HCT116 (cell line): Measurements from ENCODE around the gene EIF2D. TPM values are rescaled to one million over a fixed set of nuclear protein-coding genes. Genes with fewer than 3 reads are reported as not detected.

Experiments used
- ATAC-seq: fragments of 200-7000 bp; cut with Tn5 transposase; 2 replicates; pipeline ENCODE4 v1.9.1; 2020; ENCODE audit warnings: mild to moderate bottlenecking, moderate library complexity
- BruUV-seq: library from RNA; stranded (reverse); fragments of 400-500 nt; replicated peaks from 2 replicates; lab custom pipeline; 2021; lab: Mats Ljungman, UMichigan
- CTCF ChIA-PET: fragments of 300-600 bp; sonication (Branson Sonifier 250); formaldehyde crosslinking; loops from one replicate; lab custom pipeline; 2021; ENCODE audit warnings: antibody characterized with exemption; lab: Charles Lee
- POLR2A ChIA-PET: fragments of 300-600, 350-600 bp; sonication (Branson Sonifier 250); formaldehyde crosslinking; loops from one replicate; lab custom pipeline; 2021; ENCODE audit warnings: antibody characterized with exemption; lab: Charles Lee
- RAD21 ChIA-PET, 2 experiments: fragments of 300-600 bp; sonication (Branson Sonifier 250); formaldehyde crosslinking; loops; one replicate each; lab custom pipeline; 2023; ENCODE audit warnings: low total read pairs in 2 of 2; ENCODE audit not compliant: uncharacterized antibody in 2 of 2, unreplicated experiment in 2 of 2, low non-redundant PET in 1 of 2; lab: Charles Lee
- DNase-seq: peaks from one replicate; pipeline ENCODE4 v3.0.0-alpha.2; 2010; ENCODE audit warnings: low read depth, low spot score
- H2AFZ ChIP-seq: fragments of 200-600 bp; shearing (Covaris generic), sonication (generic); 2 replicates; pipeline ENCODE4 v1.6.1; 2017; ENCODE audit warnings: low read depth, mixed run types, mixed read lengths, antibody characterized with exemption, low read length; ENCODE audit not compliant: poor library complexity, severe bottlenecking
- H3K27ac ChIP-seq: 2 replicates; pipeline ENCODE4 v1.5.1; 2012; ENCODE audit warnings: low read depth, low read length
- H3K27me3 ChIP-seq: fragments of 200-600 bp; sonication (generic); 2 replicates; pipeline ENCODE4 v1.6.1; 2016; ENCODE audit warnings: mixed run types, low read length, mixed read lengths; ENCODE audit not compliant: insufficient read depth
- H3K36me3 ChIP-seq, 2 experiments: fragments of 200-500 bp in 1 of 2; fragments of 200-600 bp in 1 of 2; sonication (Bioruptor generic) in 1 of 2; sonication (generic) in 1 of 2; 2 replicates each; pipeline versions ENCODE4 v1.5.1 to v1.6.1; 2014 to 2016; ENCODE audit warnings: low read length in 2 of 2, inconsistent platforms in 1 of 2, mixed read lengths in 1 of 2, mixed run types in 1 of 2; ENCODE audit not compliant: insufficient read depth in 2 of 2, control insufficient read depth in 1 of 2
- H3K4me1 ChIP-seq, 2 experiments: fragments of 200-600 bp in 1 of 2; sonication (generic) in 1 of 2; 2 replicates each; pipeline versions ENCODE4 v1.5.1 to v1.6.1; 2012 to 2017; ENCODE audit warnings: low read length in 2 of 2, inconsistent platforms in 1 of 2, mild to moderate bottlenecking in 1 of 2, mixed read lengths in 1 of 2, mixed run types in 1 of 2, moderate library complexity in 1 of 2; ENCODE audit not compliant: insufficient read depth in 2 of 2, control insufficient read depth in 1 of 2
- H3K4me2 ChIP-seq: fragments of 200-600 bp; sonication (generic); 2 replicates; pipeline ENCODE4 v1.6.1; 2017; ENCODE audit warnings: mixed run types, low read length, mixed read lengths
- H3K4me3 ChIP-seq, 2 experiments: fragments of 200-600 bp in 1 of 2; sonication (generic) in 1 of 2; replicated peaks in 1 of 2; 2 replicates each; pipeline ENCODE4 v1.5.1; 2011 to 2016; ENCODE audit warnings: low read length in 2 of 2, control low read depth in 1 of 2, low read depth in 1 of 2, mild to moderate bottlenecking in 1 of 2, mixed read lengths in 1 of 2, mixed run types in 1 of 2
- H3K79me2 ChIP-seq: fragments of 200-600 bp; sonication (generic); 2 replicates; pipeline ENCODE4 v1.6.1; 2017; ENCODE audit warnings: mild to moderate bottlenecking, mixed run types, low read length, moderate library complexity, mixed read lengths; ENCODE audit not compliant: insufficient read depth
- H3K9ac ChIP-seq: fragments of 200-600 bp; sonication (generic); 2 replicates; pipeline ENCODE4 v1.6.1; 2016; ENCODE audit warnings: low read length, mixed read lengths
- H3K9me2 ChIP-seq: fragments of 200-600 bp; sonication (generic), shearing (Covaris generic); 2 replicates; pipeline ENCODE4 v1.6.1; 2017; ENCODE audit warnings: mixed run types, mild to moderate bottlenecking, moderate library complexity; ENCODE audit not compliant: insufficient read depth
- H3K9me3 ChIP-seq, 2 experiments: fragments of 200-500 bp in 1 of 2; fragments of 200-600 bp in 1 of 2; sonication (Bioruptor generic) in 1 of 2; sonication (generic) in 1 of 2; 2 replicates each; pipeline ENCODE4 v1.6.1; 2014 to 2017; ENCODE audit warnings: low read length in 2 of 2, mixed read lengths in 2 of 2, inconsistent platforms in 1 of 2, low read depth in 1 of 2, mild to moderate bottlenecking in 1 of 2, mixed run types in 1 of 2, moderate library complexity in 1 of 2; ENCODE audit not compliant: control insufficient read depth in 1 of 2, insufficient read depth in 1 of 2
- H4K20me1 ChIP-seq: fragments of 200-600 bp; sonication (generic), shearing (Covaris generic); 2 replicates; pipeline ENCODE4 v1.6.1; 2017; ENCODE audit warnings: mixed run types, mild to moderate bottlenecking, moderate library complexity; ENCODE audit not compliant: insufficient read depth
- CEBPB ChIP-seq: IDR thresholded peaks from 2 replicates; pipeline ENCODE4 v1.6.1; 2012; ENCODE audit warnings: low read depth
- CTCF ChIP-seq, 3 experiments: fragments of 200-600 bp in 1 of 3; sonication (generic) in 1 of 3; IDR thresholded peaks in 2 of 3; conservative IDR thresholded peaks in 1 of 3; 2 replicates each; pipeline ENCODE4 v1.5.1; 2012 to 2017; ENCODE audit warnings: low read depth in 2 of 3, low read length in 2 of 3, antibody characterized with exemption in 1 of 3, borderline replicate concordance in 1 of 3, control low read depth in 1 of 3, mild to moderate bottlenecking in 1 of 3, mixed read lengths in 1 of 3, mixed run types in 1 of 3, moderate library complexity in 1 of 3; ENCODE audit not compliant: insufficient read depth in 1 of 3
- EZH2 ChIP-seq: fragments of 200-600 bp; sonication (generic); IDR thresholded peaks from 2 replicates; pipeline ENCODE4 v1.6.1; 2017; ENCODE audit warnings: antibody characterized with exemption, mixed run types
- EZH2phosphoT487 ChIP-seq: fragments of 200-600 bp; IDR thresholded peaks from 2 replicates; pipeline ENCODE4 v1.6.1; 2018; ENCODE audit warnings: antibody characterized with exemption, borderline replicate concordance
- FOSL1 ChIP-seq: IDR thresholded peaks from 2 replicates; pipeline ENCODE4 v1.6.1; 2012; ENCODE audit warnings: low read depth
- JUND ChIP-seq: IDR thresholded peaks from 2 replicates; pipeline ENCODE4 v1.6.1; 2012
- MAX ChIP-seq: IDR thresholded peaks from 2 replicates; pipeline ENCODE4 v1.6.1; 2012
- POLR2A ChIP-seq: IDR thresholded peaks from 2 replicates; pipeline ENCODE4 v1.7.0; 2011; ENCODE audit warnings: borderline replicate concordance; ENCODE audit not compliant: insufficient read depth, insufficient read length; ENCODE audit errors: extremely low read depth
- POLR2AphosphoS5 ChIP-seq: IDR thresholded peaks from 2 replicates; pipeline ENCODE4 v1.6.1; 2011; ENCODE audit warnings: mild to moderate bottlenecking, low read depth, low read length, moderate library complexity
- RAD21 ChIP-seq: IDR thresholded peaks from 2 replicates; pipeline ENCODE4 v1.6.1; 2012; ENCODE audit warnings: low read depth, mild to moderate bottlenecking
- REST ChIP-seq: IDR thresholded peaks from 2 replicates; pipeline ENCODE4 v1.6.1; 2012; ENCODE audit warnings: low read depth
- SIN3A ChIP-seq: IDR thresholded peaks from 2 replicates; pipeline ENCODE4 v1.6.1; 2012; ENCODE audit warnings: low read depth
- SP1 ChIP-seq: IDR thresholded peaks from 2 replicates; pipeline ENCODE4 v1.6.1; 2012; ENCODE audit warnings: low read depth
- SRF ChIP-seq: IDR thresholded peaks from 2 replicates; pipeline ENCODE4 v1.6.1; 2012; ENCODE audit warnings: low read depth
- TCF7L2 ChIP-seq: IDR thresholded peaks from 2 replicates; pipeline ENCODE4 v1.7.0; 2011; ENCODE audit warnings: borderline replicate concordance, inconsistent platforms; ENCODE audit not compliant: insufficient read depth, insufficient read length; ENCODE audit errors: extremely low read depth
- ZFX ChIP-seq: fragments of 450-650 bp; IDR thresholded peaks from 2 replicates; pipeline ENCODE4 v1.6.1; 2017
- ZNF274 ChIP-seq: fragments of 200-500 bp; sonication (Bioruptor generic); IDR thresholded peaks from 2 replicates; pipeline ENCODE4 v1.6.1; 2014; ENCODE audit warnings: mild to moderate bottlenecking, low read depth, low read length, inconsistent platforms
- intact Hi-C: fragments of 100-400 bp; cut with micrococcal nuclease; formaldehyde crosslinking; loops from 2 replicates; pipeline ENCODE4 v1.10.0; 2022
- total RNA-seq: library from RNA; stranded (reverse); gene quantifications from one replicate; pipeline ENCODE4 v1.2.1, GENCODE V29; 2021; ENCODE audit not compliant: unreplicated experiment
- TF ChIP-seq, protein P1 (sequence below): IDR thresholded peaks from 2 replicates; pipeline ENCODE4 v1.6.1; 2012

EIF2D gene
- total RNA-seq, 1 experiment from 2014 or later, result 54.8 TPM

DNA sequence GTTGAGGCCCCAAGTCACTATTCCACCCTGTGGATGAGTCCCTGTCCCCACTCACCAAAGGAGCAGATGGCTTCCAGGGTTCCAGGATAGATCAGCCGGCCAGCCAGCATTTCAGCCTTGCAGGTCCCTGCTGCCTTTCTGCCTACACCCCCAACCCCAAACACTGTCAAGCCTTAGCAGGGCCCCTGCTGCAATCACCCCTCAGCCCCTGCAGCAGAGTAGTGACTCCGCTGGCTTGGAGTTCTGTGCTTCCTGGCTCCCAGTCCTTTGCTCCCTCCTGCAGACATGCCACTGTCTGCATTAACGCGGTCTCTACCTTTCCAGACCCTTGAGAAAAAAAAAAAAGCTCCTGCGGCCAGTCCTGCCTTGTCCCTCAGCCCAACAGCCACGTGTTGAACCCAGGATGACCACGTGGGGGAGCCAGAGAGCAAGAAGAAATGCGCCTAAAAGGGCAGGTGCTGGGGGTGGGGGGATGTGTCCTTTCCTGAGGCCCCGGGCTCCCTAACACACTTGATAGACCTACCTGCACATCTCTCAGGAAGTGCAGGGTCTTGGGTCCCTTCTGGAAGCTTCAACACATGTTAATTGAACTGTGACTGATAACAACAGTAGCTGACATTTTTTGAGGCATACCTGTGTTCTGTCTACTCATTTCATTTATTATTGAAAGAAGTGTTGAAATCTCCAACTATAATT is 67.6 kb downstream of the EIF2D start:
- H3K4me1 ChIP-seq, result peaks cover 0 to 7% of the 10 kb centered on the region in 2 experiments; a peak in 2 of 4 replicates
- H3K4me2 ChIP-seq, result peak overlapping the region; percentile 12; the same call in 1 of the 2 replicates
- no peak overlapping the region for H3K27ac ChIP-seq
- no peaks in the 10 kb centered on the region for H4K20me1 ChIP-seq
- no peaks in the 10 kb centered on the region for H3K9me2 ChIP-seq
- no peaks in the 10 kb centered on the region for H3K9me3 ChIP-seq
- no TSS peak for BruUV-seq
- TF ChIP-seq ZNF274 (no peak), REST (no peak), CTCF (IDR thresholded peaks at IDR 0.05 in 2 of 3, conservative IDR thresholded peaks at IDR 0.05 in 1 of 3; ENCODE audit: borderline replicate concordance in 1 of 3, insufficient read depth in 1 of 3, low read depth in 2 of 3, low read length in 2 of 3) (peak; percentile 72 to 89 (median 86)), EZH2 (no peak), MAX (peak; percentile 81), POLR2AphosphoS5 (no peak), EZH2phosphoT487 (no peak), TCF7L2 (no peak), SRF (no peak), JUND (no peak), SP1 (no peak), ZFX (no peak), RAD21 (peak; percentile 71), CEBPB (no peak), SIN3A (no peak), POLR2A (no peak), FOSL1 (no peak)
- TF ChIP-seq, protein P1, sequence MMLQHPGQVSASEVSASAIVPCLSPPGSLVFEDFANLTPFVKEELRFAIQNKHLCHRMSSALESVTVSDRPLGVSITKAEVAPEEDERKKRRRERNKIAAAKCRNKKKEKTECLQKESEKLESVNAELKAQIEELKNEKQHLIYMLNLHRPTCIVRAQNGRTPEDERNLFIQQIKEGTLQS, result no peak
- no peaks in the 10 kb centered on the region for H3K79me2 ChIP-seq
- DNase-seq (peak; percentile 37), ATAC-seq (peak; percentile 98)
- H3K36me3 ChIP-seq, result no peaks in the 10 kb centered on the region
- intact Hi-C loops, result loop anchor here (1.0 to 2.0 kb wide), 2 partner anchors 39 to 54 kb away; no protein-coding TSS in a partner anchor
- POLR2A ChIA-PET, result interaction anchor here (0.7 kb wide), 1 partner anchor 31 kb away, joined by 4 read pairs; no protein-coding TSS in a partner anchor
- no peak overlapping the region for H3K9ac ChIP-seq
- RAD21 ChIA-PET, result no interaction called here
- no peak overlapping the region for H3K4me3 ChIP-seq
- peak overlapping the region; percentile 12 for H2AFZ ChIP-seq
- CTCF ChIA-PET, result interaction anchor here (0.6 to 2.2 kb wide), 15 partner anchors 8 to 437 kb away, joined by 3 to 17 read pairs (median 4); no protein-coding TSS in a partner anchor
- no peaks in the 10 kb centered on the region for H3K27me3 ChIP-seq
